SK-N-MC (cell line): Measurements from ENCODE around the gene KCNMA1.
"Not testable (repeated sequence)": the region's sequence is repeated elsewhere in the genome, so short reads cannot be mapped to it uniquely, and the experiment has no call there.

Source experiments
- DNase-seq: peaks from one replicate; pipeline ENCODE4 v3.0.0-alpha.2; 2011; ENCODE audit warnings: low read depth, low spot score
- H3K27ac ChIP-seq: fragments of 200-600 bp; sonication (generic); 2 replicates; pipeline ENCODE4 v1.5.1; 2016; ENCODE audit warnings: mixed run types
- H3K36me3 ChIP-seq: fragments of 200-600 bp; sonication (generic); 2 replicates; pipeline ENCODE4 v1.6.1; 2017; ENCODE audit warnings: antibody characterized with exemption, low read length, mixed read lengths; ENCODE audit not compliant: insufficient read depth
- H3K4me3 ChIP-seq: fragments of 200-600 bp; sonication (generic); 2 replicates; pipeline ENCODE4 v1.5.1; 2016
- H3K9ac ChIP-seq: fragments of 200-600 bp; sonication (generic); 2 replicates; pipeline ENCODE4 v1.8.0; 2017; ENCODE audit warnings: mixed run types, mixed read lengths; ENCODE audit not compliant: insufficient read length
- H3K9me3 ChIP-seq: fragments of 200-600 bp; sonication (generic); 2 replicates; pipeline ENCODE4 v1.6.1; 2017; ENCODE audit warnings: low read depth, mild to moderate bottlenecking, antibody characterized with exemption, low read length, moderate library complexity, mixed read lengths
- EZH2 ChIP-seq: fragments of 200-600 bp; sonication (generic); IDR thresholded peaks from one replicate; pipeline ENCODE4 v1.6.1; 2017; ENCODE audit warnings: antibody characterized with exemption
- FOXP2 ChIP-seq: optimal IDR thresholded peaks from 2 replicates; pipeline ENCODE3; 2011; ENCODE audit warnings: mild to moderate bottlenecking, moderate library complexity; ENCODE audit not compliant: insufficient read depth; ENCODE audit errors: extremely low read length, control extremely low read depth
- POLR2AphosphoS5 ChIP-seq: IDR thresholded peaks from 2 replicates; pipeline ENCODE4 v1.6.1; 2012; ENCODE audit warnings: mild to moderate bottlenecking, low read depth, low read length, borderline replicate concordance

The KCNMA1 gene

GRCh38 chr10:77348751-77349150 is 288.9 kb downstream of the KCNMA1 start:
- no peak for DNase-seq
- TF ChIP-seq POLR2AphosphoS5 (no peak), FOXP2 (no peak)

GRCh38 chr10:77348082-77348481 is 289.5 kb downstream of the KCNMA1 start:
- DNase-seq, result no peak
- TF ChIP-seq FOXP2, result no peak
- TF ChIP-seq POLR2AphosphoS5, result no peak
- TF ChIP-seq EZH2, result no peak
- Histone ChIP-seq H3K4me3 (no peak overlapping the region), H3K27ac (no peak overlapping the region), H3K9ac (no peak overlapping the region), H3K9me3 (no peaks in the 10 kb centered on the region), H3K36me3 (no peaks in the 10 kb centered on the region)

More at GRCh38 chr10:77348751-77349150, 288.9 kb downstream of the KCNMA1 start:
- Histone ChIP-seq H3K9ac (no peak overlapping the region), H3K36me3 (no peaks in the 10 kb centered on the region), H3K27ac (no peak overlapping the region), H3K9me3 (no peaks in the 10 kb centered on the region), H3K4me3 (no peak overlapping the region)

- H3K4me3 ChIP-seq, result no peak overlapping the region
- H3K9ac ChIP-seq, result no peak overlapping the region
- no peaks in the 10 kb centered on the region for H3K9me3 ChIP-seq
- H3K36me3 ChIP-seq, result no peaks in the 10 kb centered on the region
- H3K27ac ChIP-seq, result no peak overlapping the region
- TF ChIP-seq FOXP2, result no peak
- TF ChIP-seq EZH2, result no peak
- no peak for TF ChIP-seq POLR2AphosphoS5
- DNase-seq, result no peak
These were observed 290.6 kb downstream of the KCNMA1 start for GRCh38 chr10:77347052-77347451.

- H3K27ac ChIP-seq, result no peak overlapping the region
These were observed 296.6 kb downstream of the KCNMA1 start for GRCh38 chr10:77341055-77341454.

GRCh38 chr10:77339872-77340271 is 297.7 kb downstream of the KCNMA1 start:
- not testable (repeated sequence) for H3K4me3 ChIP-seq, H3K9ac ChIP-seq, H3K9me3 ChIP-seq, H3K36me3 ChIP-seq, H3K27ac ChIP-seq, DNase-seq

More at GRCh38 chr10:77341055-77341454, 296.6 kb downstream of the KCNMA1 start:
- TF ChIP-seq FOXP2, result no peak
- no peak for TF ChIP-seq POLR2AphosphoS5
- TF ChIP-seq EZH2, result no peak
- no peak for DNase-seq
- Histone ChIP-seq H3K36me3 (no peaks in the 10 kb centered on the region), H3K9me3 (no peaks in the 10 kb centered on the region), H3K4me3 (no peak overlapping the region), H3K9ac (no peak overlapping the region)

GRCh38 chr10:77339166-77339565 is 298.4 kb downstream of the KCNMA1 start:
- no peaks in the 10 kb centered on the region for H3K36me3 ChIP-seq
- TF ChIP-seq POLR2AphosphoS5 (no peak), FOXP2 (no peak), EZH2 (no peak)
- no peaks in the 10 kb centered on the region for H3K9me3 ChIP-seq

GRCh38 chr10:77338143-77338542 is 299.5 kb downstream of the KCNMA1 start:
- Histone ChIP-seq H3K4me3 (no peak overlapping the region), H3K36me3 (no peaks in the 10 kb centered on the region), H3K9me3 (no peaks in the 10 kb centered on the region), H3K27ac (no peak overlapping the region), H3K9ac (no peak overlapping the region)
- DNase-seq, result no peak
- TF ChIP-seq POLR2AphosphoS5, result no peak
- no peak for TF ChIP-seq EZH2
- TF ChIP-seq FOXP2, result no peak

More at GRCh38 chr10:77339166-77339565, 298.4 kb downstream of the KCNMA1 start:
- H3K9ac ChIP-seq, result no peak overlapping the region
- no peak overlapping the region for H3K4me3 ChIP-seq
- no peak overlapping the region for H3K27ac ChIP-seq
- no peak for DNase-seq

- Histone ChIP-seq H3K9me3 (no peaks in the 10 kb centered on the region), H3K36me3 (no peaks in the 10 kb centered on the region), H3K4me3 (no peak overlapping the region), H3K9ac (no peak overlapping the region), H3K27ac (no peak overlapping the region)
- no peak for DNase-seq
- no peak for TF ChIP-seq POLR2AphosphoS5
- no peak for TF ChIP-seq FOXP2
- no peak for TF ChIP-seq EZH2
These were observed 303.1 kb downstream of the KCNMA1 start for GRCh38 chr10:77334501-77334900.

- no peak for DNase-seq
- Histone ChIP-seq H3K27ac (no peak overlapping the region), H3K4me3 (no peak overlapping the region), H3K9ac (no peak overlapping the region), H3K36me3 (no peaks in the 10 kb centered on the region), H3K9me3 (no peaks in the 10 kb centered on the region)
- TF ChIP-seq FOXP2, result no peak
- TF ChIP-seq EZH2, result no peak
- TF ChIP-seq POLR2AphosphoS5, result no peak
These were observed 303.8 kb downstream of the KCNMA1 start for GRCh38 chr10:77333610-77334340.
